ENCODE measurements around the gene E2F8. TPM values are rescaled to one million over a fixed set of nuclear protein-coding genes. Genes with fewer than 3 reads are reported as not detected.

E2F8 gene
- total RNA-seq, 4 donors from 2014 or later: 0.57 to 4.8 (median 1.4) TPM

DNA sequence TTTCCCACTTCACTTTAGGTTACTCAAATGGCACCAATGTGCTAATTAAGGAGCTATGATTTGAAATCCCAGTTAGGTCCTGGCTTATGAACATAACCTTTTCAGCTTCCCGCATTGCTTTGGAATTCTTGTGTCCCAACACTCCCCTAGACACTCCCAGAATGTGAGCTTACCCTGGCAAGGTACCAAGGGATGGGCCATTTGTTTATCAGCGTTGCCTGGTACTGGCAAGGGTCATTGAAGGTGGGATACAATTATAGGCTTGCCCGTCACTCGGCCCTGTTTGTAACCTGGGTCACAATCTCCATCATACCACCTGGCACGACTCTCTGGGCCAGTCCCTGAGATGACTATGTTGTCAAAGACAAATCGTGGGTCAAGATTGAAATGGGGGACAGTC lies 44.3 kb downstream of the E2F8 start:
- intact Hi-C loops (cut with DNase I; ENCODE audit: low total_unique reads): no loop called here
- no peak for TF ChIP-seq POLR2A (IDR thresholded peaks at IDR 0.05)
- TF ChIP-seq, protein P1, sequence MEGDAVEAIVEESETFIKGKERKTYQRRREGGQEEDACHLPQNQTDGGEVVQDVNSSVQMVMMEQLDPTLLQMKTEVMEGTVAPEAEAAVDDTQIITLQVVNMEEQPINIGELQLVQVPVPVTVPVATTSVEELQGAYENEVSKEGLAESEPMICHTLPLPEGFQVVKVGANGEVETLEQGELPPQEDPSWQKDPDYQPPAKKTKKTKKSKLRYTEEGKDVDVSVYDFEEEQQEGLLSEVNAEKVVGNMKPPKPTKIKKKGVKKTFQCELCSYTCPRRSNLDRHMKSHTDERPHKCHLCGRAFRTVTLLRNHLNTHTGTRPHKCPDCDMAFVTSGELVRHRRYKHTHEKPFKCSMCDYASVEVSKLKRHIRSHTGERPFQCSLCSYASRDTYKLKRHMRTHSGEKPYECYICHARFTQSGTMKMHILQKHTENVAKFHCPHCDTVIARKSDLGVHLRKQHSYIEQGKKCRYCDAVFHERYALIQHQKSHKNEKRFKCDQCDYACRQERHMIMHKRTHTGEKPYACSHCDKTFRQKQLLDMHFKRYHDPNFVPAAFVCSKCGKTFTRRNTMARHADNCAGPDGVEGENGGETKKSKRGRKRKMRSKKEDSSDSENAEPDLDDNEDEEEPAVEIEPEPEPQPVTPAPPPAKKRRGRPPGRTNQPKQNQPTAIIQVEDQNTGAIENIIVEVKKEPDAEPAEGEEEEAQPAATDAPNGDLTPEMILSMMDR (IDR thresholded peaks at IDR 0.05): no peak
- H3K4me3 ChIP-seq (ENCODE audit: low read depth, poor library complexity, severe bottlenecking): no peak overlapping the region
- DNase-seq (ENCODE audit: low spot score in 2 of 2): no peak
- WGBS, 2 donors: 77 to 80% methylated on average over 6 of the region's 6 CpGs

DNA sequence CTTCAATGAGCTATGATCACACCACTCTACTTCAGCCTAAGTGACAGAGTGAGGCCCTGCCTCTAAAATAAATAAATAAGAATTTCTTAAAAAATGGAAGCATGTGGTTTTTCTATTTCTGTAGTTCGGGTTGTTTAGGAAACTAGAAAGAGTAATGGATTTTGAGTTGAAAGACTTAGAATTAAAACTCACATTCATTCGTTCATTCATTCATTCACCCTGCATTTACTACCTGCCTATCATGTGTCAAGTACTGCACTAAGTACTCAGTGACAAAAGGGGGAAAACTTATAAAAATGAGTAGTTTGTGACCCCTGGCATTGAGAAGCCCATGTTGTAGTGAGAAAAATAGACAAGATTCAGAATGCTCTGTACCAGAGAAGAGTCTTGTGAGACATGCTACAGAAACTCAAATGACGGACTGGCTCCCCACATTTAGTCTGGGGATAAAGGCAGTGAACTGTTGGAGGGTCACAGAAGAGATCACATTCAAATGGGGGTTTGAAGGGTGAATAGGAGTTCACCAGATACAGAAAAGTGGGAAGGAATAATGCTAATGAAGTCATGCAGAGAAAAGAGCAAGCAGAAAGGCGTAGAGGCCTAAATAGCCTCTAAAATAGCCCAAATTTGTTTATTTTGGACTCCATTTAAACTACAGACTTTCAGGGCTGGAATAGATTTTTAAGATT lies 46.0 kb downstream of the E2F8 start:
- no peak for DNase-seq (ENCODE audit: low spot score in 2 of 2)
- intact Hi-C loops (cut with DNase I; ENCODE audit: low total_unique reads): no loop called here
- TF ChIP-seq POLR2A (IDR thresholded peaks at IDR 0.05): no peak
- TF ChIP-seq, protein P1 (IDR thresholded peaks at IDR 0.05): no peak
- 89 to 97% methylated on average over 4 of the region's 4 CpGs for WGBS, 2 donors
- H3K4me3 ChIP-seq (ENCODE audit: low read depth, poor library complexity, severe bottlenecking): no peak overlapping the region

DNA sequence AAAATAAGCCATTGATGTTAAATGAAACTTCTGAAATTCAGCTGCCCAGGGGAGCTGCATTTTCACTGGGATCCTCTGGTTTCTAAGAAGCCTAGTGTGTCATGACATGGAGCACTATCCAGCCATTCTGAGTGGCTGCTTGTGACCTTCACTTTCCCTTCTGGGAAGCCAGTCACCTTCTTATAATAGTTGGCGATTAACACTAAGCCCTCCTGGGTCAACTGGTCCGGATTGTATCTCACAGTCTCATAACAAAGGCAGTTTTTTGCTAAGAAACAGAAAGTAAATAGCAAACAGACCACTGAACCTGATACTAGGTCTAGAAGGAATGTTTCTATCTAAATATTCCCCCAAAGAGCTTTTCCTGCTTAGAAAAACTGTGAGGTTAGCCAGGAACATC lies 46.8 kb downstream of the E2F8 start:
- DNase-seq (ENCODE audit: low spot score in 2 of 2): no peak
- WGBS, 2 donors: 80 to 82% methylated on average over 2 of the region's 2 CpGs
- intact Hi-C loops (cut with DNase I; ENCODE audit: low total_unique reads): no loop called here

DNA sequence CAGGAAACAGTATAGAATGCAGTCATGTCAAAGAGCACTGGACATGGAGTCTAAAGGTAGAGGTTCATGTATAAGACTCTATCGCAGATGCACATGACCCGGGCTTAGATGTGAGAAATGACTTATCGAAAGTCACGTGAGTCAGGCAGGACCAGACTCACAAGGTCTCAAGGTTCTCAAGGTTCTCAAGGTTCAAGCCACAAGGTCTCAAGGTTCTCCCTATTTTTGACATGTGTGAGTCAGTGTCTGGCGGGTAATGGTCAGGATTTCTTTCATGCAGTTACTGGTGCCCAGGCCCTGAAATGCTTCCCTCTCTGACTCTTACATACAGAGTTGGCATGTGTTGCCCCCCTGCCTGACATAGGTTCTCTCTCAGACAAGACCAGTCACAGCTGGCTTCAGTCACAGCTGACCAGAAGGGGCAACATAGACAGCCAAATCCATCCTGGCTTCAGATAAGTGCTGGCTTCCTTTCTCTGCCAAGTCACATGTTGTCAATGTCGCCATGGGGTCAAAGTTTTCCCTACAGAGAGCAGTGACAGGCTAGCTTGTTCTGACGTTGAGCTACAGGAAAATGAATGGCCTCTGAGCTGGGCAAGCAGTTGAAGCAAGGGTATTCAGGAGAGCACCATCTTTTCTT lies 49.1 kb downstream of the E2F8 start:
- WGBS, 2 donors: 81 to 85% methylated on average over 7 of the region's 7 CpGs
- no peak overlapping the region for H3K4me3 ChIP-seq (ENCODE audit: low read depth, poor library complexity, severe bottlenecking)
- intact Hi-C loops (cut with DNase I; ENCODE audit: low total_unique reads): no loop called here
- no peak for DNase-seq (ENCODE audit: low spot score in 2 of 2)
- TF ChIP-seq, protein P1 (IDR thresholded peaks at IDR 0.05): no peak
- TF ChIP-seq POLR2A (IDR thresholded peaks at IDR 0.05): no peak

More for the DNA sequence above, 46.8 kb downstream of the E2F8 start:
- no peak for TF ChIP-seq POLR2A (IDR thresholded peaks at IDR 0.05)
- TF ChIP-seq, protein P1 (IDR thresholded peaks at IDR 0.05): no peak
- no peak overlapping the region for H3K4me3 ChIP-seq (ENCODE audit: low read depth, poor library complexity, severe bottlenecking)

DNA sequence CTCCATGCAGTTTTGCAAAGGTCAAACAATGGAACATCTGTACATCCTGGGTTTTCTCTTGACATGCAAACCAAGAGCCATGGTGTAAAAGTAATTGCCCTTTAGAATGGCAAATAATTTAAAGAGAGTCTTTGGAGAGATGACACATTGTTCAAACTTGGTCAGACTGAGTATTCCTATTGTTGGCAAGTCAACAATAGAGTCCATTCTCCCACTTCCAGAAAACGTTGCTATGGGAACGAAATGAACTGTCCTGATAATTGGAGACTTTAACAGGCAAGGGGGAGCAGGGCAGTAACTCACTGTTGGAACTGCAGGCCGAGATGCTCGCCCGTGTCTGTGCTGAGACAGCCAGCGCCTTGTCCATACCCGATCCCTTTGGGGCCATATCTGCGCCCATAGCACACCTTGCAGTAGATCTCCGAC lies 52.9 kb downstream of the E2F8 start:
- 85 to 88% methylated on average over 9 of the region's 9 CpGs for WGBS, 2 donors
- no peak for DNase-seq (ENCODE audit: low spot score in 2 of 2)
- intact Hi-C loops (cut with DNase I; ENCODE audit: low total_unique reads): no loop called here
- TF ChIP-seq, protein P1 (IDR thresholded peaks at IDR 0.05): no peak
- TF ChIP-seq POLR2A (IDR thresholded peaks at IDR 0.05): no peak
- no peak overlapping the region for H3K4me3 ChIP-seq (ENCODE audit: low read depth, poor library complexity, severe bottlenecking)
